GM19023 (cell line): Measurements from ENCODE around the gene ZKSCAN5.
A peak's percentile ranks its signal among the peaks of the same experiment; 100 is the strongest.
"Not testable (repeated sequence)": the region's sequence is repeated elsewhere in the genome, so short reads cannot be mapped to it uniquely, and the experiment has no call there.

Source experiments
- ATAC-seq: cut with Tn5 transposase; IDR thresholded peaks from one replicate; pipeline ENCODE4 v1.9.1; 2021; ENCODE audit warnings: mild to moderate bottlenecking, moderate library complexity; ENCODE audit not compliant: unreplicated experiment

The ZKSCAN5 gene

DNA sequence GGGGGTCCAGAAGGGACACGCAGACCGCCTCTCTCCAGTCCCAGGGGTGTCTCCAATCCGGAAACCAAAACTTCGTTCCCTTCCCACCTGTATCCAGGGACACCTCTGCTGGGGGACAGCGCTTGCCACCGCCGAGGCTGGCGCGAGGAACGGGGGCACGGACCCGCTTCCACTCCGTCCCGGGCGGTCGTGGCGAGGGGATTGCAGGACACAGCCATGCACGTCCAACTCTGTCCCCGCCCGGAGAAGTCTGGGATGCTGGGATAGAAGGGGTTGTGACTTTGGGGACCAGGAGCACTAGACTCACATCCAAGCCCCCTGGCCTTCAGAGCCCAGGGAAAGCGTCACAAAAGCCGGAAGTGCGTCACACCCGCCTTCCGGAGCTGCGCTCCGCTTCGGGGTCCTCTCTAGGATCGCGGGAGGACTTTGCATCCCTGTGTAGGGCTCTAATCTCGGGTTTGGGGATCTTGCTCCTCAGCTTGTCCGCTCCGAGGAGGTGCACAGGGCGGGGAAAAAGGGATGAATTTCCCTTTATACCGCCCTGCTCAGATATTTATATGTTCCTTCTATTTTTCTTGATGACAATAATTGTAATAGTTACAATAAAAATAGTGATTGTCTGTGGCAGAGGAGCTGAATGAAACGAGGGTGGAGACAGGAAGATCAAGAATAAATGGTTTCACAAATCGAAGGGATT is 47.5 kb downstream of the ZKSCAN5 start, which contains the start of gene FAM200A:
FAM200A (minus strand) TSS at position 348 of the 697 bp plus-strand sequence. CDS start 3,707 bp downstream, outside the sequence.
- ATAC-seq: peak; percentile 94

DNA sequence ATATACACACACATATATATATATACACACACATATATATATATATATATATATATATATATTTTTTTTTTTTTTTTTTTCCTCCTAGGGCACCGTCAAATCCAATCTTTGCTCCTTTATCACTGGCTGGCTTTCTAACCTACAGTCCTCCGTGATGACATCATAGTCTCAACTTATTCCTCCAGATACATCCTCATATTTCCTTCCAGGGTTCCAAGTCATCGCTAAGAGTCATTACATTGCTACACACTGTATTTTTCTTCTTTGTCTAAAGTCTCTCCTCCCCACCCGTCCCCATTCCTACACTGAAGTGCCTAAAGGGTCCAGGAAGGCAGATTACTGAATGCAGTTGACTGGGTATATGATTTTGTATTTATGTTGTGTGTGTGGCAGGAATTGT is 48.6 kb downstream of the ZKSCAN5 start:
- no peak for ATAC-seq

GRCh38 chr7:99554939-99555338 is 50.5 kb downstream of the ZKSCAN5 start:
- ATAC-seq: no peak

DNA sequence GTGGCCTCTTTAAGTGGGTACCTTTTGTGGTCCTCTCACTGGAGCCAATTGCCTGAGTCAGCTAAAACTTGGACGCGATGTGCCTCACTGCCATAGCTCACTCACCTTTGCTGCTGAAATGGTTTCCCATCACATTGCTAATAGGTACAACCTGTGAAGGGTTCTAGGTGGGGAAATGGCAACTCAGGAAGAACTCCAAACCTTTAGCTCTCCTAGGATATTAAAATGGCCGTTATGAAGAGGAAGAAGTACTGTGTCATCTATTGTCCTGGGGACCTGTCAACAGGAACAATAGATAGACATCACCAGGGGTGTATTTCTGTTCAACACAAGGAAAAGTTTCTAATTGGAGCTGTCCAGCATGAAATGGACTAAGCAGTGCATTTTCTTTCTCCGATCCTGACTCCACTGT is 52.7 kb downstream of the ZKSCAN5 start:
- no peak for ATAC-seq

DNA sequence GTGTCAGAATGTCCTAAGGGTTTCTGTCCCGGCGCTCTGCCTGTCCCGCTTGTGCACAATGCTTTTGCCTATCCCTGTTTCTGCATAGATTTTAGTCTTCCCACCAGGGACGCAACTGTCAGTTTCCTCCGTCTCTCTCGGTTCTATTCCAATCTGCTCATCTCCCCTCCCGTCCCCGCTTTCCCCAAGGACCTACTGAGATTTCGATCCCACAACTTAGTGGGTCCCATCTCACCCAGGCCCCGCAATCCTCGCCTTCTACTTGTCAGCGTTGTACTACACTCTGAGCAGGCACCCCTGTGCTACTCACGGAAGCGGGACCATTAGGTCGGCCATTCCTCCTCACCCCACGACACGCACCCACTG is 53.5 kb downstream of the ZKSCAN5 start:
- ATAC-seq: peak; percentile 47

DNA sequence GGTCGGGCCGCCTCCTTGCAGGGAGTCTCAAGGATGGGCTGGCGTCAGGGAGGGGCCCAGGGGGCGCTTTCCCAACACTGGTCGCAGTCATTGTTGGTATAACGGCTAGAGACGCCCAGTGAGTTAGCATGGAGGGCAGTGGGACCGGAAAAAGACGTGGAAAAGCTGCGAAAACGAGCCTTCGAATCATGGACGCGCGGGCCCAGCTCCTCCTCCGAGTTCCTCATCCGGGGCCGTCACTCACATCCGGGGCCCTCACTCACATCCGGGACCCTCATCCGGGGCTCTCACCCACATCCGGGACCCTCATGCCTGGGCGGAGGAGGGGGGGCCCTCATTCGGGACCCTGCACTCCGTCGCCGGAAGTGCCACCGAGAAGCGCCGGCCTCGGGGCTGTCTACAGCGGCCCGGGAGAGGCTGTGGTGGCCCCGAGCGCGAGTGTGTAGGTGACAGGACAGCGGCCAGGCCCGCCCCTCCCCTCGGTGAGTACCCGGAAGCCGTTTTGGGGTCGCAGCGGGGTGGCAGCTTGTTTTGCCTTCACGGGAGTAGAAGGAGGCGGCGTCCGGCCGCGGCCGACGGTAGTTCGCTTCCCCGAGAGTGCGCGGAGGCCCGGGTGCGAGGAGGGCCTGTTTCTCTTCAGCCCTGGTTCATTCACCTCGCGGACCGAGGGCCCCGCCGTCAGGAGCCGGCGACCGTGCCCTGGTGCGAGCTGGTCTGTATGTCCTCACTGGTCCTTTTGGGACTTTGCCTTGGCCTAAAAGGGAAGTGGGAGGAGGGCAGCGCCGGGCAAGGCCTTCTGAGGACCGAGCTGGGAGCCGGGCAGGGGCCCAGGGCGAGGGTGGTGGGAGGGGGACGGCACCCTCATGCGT is 54.1 kb downstream of the ZKSCAN5 start, which contains the start of gene ZNF655:
ZNF655 (plus strand) TSS at position 337 of the 869 bp plus-strand sequence. CDS start 1,918 bp downstream, outside the sequence.
- ATAC-seq: peak; percentile 86

- ATAC-seq: no peak
Measured at GRCh38 chr7:99559175-99559915, 54.9 kb downstream of the ZKSCAN5 start.

DNA sequence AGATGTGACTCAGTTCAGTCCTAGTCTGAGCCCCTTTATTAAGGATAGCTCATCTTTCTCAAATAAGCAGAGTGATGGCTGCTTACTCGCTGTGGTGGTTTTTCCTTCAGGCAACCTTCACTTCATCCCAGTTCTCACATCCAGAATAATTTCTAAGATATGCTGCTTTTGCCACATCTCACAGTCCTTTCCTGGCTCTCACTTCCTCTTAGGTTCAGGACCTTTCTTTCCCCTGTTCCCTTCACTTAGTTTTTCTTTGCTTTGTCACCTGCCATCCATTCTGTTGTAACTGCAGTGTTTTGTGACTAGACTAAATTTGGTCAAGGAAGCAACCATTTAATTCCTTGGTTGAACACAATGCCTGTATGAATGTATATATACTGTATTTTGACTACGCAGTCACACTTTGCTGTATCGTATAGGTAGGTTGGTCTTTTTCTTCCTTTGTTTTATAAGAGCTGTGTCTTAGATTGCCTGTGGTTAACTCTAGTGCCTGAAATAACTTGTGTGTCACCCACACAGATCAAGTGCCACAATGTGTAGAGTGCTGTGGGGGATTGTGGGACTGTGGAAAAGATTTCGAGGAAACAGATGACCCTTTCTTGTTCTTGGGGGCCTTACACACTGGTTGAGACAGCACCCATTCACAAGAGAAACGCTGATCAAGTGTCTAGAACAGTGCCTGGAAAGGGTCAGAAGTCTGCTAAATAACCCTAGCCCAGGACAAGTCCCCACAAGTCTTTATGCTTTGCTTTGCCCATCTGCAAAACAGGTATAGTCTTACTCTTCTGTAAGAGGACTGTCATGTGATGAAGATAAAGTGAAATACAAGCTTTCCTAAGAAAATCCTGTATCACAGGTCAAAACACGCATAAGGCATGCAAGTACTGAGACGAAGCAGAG is 56.6 kb downstream of the ZKSCAN5 start:
- no peak for ATAC-seq

GRCh38 chr7:99561737-99562051 is 57.2 kb downstream of the ZKSCAN5 start:
- no peak for ATAC-seq

DNA sequence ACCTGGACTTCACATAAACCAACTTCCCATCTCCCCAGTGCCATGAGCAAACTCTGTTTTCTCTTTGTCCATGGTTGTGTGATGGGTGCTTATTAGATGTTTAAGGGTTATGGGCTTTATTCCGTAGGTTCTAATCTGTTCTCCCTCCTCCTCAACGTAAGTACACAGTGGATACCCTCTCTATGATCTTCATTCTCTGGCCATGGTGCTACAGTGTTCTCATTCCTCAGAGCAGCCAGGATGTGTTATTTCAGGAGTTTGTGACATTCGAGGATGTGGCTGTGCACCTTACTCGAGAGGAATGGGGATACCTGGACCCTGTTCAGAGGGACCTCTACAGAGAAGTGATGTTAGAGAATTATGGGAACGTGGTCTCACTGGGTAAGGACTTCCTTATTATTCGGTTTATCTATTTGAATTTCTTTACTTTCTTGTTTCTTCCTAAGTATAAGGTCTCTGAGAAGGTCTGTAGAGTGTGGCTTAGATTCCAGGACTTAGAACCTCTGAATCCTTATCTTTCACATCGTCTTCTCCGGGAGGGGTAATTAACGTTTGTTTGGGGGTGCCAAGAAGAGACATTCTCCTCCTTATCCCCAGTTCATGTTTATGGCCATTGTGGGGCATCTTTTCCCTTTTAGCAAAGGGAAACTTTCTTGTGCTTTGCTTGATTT is 57.8 kb downstream of the ZKSCAN5 start:
- ATAC-seq: no peak

DNA sequence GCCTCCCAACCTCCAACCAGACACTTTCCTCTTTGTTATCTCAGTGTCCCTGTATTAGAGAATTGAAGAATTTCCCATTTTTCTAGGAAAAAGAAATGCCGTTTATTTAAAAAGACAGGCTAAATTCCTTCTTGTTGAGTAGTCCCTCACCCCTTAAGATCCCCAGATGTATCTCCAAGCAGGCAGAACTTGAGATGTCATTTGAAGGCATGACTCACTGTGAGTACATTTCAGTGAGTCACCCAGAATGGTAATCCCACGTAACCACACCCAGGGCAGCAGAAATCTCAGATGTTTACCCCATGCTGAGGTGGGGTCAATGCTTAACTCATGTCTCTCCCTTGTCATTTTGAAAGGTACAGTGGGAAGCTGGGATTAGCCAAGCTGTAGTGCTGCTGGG is 58.4 kb downstream of the ZKSCAN5 start:
- no peak for ATAC-seq

- no peak for ATAC-seq
Measured at GRCh38 chr7:99563650-99564049, 59.2 kb downstream of the ZKSCAN5 start.

DNA sequence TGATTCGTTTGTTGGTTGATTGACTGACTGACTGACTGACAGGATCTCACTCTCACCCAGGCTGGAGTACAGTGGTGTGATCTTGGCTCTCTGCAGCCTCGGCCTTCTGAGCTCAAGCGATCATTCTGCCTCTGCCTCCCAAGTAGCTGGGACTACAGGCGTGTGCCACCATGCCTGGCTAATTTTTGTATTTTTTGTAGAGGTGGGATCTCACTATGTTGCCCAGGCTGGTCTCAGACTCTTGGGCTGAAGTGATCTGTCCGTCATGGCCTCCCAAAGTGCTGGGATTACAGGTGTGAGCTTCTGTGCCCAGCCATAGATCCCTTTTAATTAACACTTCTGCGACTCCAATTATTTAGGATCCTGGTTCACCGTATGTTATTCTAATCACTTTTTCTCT is 64.3 kb downstream of the ZKSCAN5 start:
- not testable (repeated sequence) for ATAC-seq

DNA sequence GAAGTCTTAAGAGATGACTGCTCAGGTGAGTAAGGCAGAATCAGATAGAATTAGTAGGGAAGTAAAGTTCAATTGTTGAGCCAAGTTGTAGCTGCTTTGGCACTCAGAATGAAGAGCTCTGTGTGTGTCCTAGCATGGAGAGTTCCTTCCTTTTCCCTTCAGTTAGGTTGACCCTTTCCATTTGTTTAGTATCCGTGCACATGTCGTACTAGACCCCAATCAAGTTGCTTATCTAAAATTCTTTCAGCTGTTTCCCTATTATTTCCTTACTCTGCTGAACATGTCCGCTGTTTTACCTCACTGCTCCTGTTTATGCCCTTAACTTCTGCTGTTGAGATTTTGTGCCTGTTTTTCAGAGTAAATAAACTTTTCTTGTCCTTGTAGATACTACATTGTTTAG is 67.3 kb downstream of the ZKSCAN5 start:
- ATAC-seq: no peak

DNA sequence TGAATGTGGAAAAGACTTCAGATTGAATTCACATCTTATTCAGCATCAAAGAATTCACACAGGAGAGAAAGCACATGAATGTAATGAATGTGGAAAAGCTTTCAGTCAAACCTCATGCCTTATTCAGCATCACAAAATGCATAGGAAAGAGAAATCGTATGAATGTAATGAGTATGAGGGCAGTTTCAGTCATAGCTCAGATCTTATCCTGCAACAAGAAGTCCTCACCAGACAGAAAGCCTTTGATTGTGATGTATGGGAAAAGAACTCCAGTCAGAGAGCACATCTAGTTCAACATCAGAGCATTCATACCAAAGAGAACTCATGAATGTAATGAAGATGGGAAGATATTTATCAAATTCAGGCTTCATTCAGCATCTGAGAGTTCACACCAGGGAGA is 68.8 kb downstream of the ZKSCAN5 start:
- ATAC-seq: no peak

- ATAC-seq: no peak
Measured at GRCh38 chr7:99576251-99576650, 71.8 kb downstream of the ZKSCAN5 start.

DNA sequence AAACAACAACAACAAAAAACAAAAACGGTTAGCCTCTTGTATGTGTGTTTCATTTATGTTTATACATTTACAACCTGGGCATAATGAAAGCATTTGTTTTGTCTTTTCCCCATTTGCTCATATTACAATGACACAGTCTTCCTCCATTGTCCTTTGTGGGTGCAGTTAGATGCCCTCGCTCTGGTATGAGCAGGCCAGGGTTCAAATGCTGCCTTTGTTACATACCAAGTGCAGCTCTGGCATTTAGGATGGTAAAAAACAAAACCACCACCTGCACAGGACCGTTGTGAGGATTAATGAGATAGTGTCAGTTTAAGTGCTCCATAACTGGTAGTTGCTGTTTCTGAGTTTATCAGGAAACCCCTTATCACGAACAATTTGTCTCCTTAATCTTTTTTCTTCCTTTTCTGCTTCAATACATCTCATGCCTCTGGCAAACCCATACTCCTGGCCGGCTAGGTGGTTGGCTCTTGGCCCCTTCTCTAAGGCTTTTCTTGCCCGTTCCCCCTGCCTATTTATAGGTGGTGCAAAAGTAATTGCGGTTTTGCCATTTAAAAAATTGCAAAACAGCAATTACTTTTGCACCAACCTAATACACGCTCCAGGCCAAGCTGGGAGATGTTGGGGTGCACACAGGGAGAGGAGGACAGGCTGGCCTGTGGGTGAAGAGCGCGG is 75.0 kb downstream of the ZKSCAN5 start:
- no peak for ATAC-seq

- no peak for ATAC-seq
Measured at GRCh38 chr7:99579956-99580777, 75.7 kb downstream of the ZKSCAN5 start.
